ENCODE measurements around the gene KCNK18.

DNA sequence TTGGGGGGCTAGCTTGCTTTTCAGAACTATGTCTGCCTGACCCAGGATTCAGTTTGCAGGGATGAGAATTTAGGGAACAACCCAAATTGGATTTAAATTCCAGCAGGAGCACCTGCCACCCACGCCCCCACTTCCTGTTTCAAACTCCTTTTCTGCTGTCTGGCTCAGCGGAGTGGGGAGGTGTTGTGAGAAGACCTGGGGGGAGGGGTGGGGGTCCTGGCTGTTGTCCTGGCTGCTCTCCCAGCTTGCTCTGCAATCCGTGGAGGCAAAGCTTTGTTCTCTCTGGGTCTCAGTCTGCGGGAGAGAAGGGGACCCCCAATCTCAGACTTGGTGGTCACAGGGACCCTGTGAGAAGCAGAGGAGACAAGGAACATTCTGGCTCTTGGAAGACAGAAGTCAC lies 799 bp downstream of the KCNK18 start:
- TF ChIP-seq, protein P1, sequence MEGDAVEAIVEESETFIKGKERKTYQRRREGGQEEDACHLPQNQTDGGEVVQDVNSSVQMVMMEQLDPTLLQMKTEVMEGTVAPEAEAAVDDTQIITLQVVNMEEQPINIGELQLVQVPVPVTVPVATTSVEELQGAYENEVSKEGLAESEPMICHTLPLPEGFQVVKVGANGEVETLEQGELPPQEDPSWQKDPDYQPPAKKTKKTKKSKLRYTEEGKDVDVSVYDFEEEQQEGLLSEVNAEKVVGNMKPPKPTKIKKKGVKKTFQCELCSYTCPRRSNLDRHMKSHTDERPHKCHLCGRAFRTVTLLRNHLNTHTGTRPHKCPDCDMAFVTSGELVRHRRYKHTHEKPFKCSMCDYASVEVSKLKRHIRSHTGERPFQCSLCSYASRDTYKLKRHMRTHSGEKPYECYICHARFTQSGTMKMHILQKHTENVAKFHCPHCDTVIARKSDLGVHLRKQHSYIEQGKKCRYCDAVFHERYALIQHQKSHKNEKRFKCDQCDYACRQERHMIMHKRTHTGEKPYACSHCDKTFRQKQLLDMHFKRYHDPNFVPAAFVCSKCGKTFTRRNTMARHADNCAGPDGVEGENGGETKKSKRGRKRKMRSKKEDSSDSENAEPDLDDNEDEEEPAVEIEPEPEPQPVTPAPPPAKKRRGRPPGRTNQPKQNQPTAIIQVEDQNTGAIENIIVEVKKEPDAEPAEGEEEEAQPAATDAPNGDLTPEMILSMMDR (IDR thresholded peaks at IDR 0.05; ENCODE audit: borderline replicate concordance, extremely low read depth, low read length, poor library complexity, severe bottlenecking): no peak
- no peak for TF ChIP-seq EZH2 (IDR thresholded peaks at IDR 0.05; ENCODE audit: borderline replicate concordance, low read depth, low read length, severe bottlenecking)
